ENCODE data around the gene TCEANC2. TPM values are rescaled to one million over a fixed set of nuclear protein-coding genes. Genes with fewer than 3 reads are reported as not detected.

TCEANC2 gene
- polyA plus RNA-seq, 1 of the 3 experiments (the other 2 are of a cell fraction) = 4.7 TPM

- 40% methylated on average over 1 of the region's 9 CpGs for WGBS (ENCODE audit: low lambda C conversion rate)
- Histone ChIP-seq H3K9me3 (no peaks in the 10 kb centered on the region), H3K79me2 (ENCODE audit: insufficient read depth) (no peaks in the 10 kb centered on the region), H3K9ac (no peak overlapping the region), H4K20me1 (ENCODE audit: insufficient read depth) (no peaks in the 10 kb centered on the region), H3K4me1 (ENCODE audit: control insufficient read depth in 1 of 2, insufficient read depth in 2 of 2, low read depth in 1 of 2, low read length in 1 of 2) (no peaks in the 10 kb centered on the region; a peak in 1 of 4 replicates), H3F3A (replicated peaks; ENCODE audit: insufficient read depth) (no peaks in the 10 kb centered on the region), H3K27me3 (ENCODE audit: insufficient read depth) (peaks cover 16% of the 10 kb centered on the region; the same call in 1 of the 2 replicates), H3K9me2 (no peaks in the 10 kb centered on the region), H3K27ac (ENCODE audit: low read depth in 2 of 2, low read length in 1 of 2) (no peak overlapping the region), H3K4me2 (no peak overlapping the region), H2AFZ (ENCODE audit: low read depth) (no peak overlapping the region), H3K4me3 (ENCODE audit: low read depth in 2 of 2, low read length in 1 of 2) (no peak overlapping the region), H3K36me3 (replicated peaks in 1 of 2; ENCODE audit: control insufficient read depth in 1 of 2, insufficient read depth in 2 of 2, low read length in 1 of 2) (no peaks in the 10 kb centered on the region)
- DNase-seq = no peak
- CTCF ChIA-PET = interaction anchor here (1.4 kb wide), 1 partner anchor 52 kb away, joined by 4 read pairs; no protein-coding TSS in a partner anchor
- no peak for TF ChIP-seq EZH2phosphoT487 (IDR thresholded peaks at IDR 0.05; ENCODE audit: borderline replicate concordance, low read depth)
- TF ChIP-seq YY1 (IDR thresholded peaks at IDR 0.05; ENCODE audit: low read depth) = no peak
- no peak for TF ChIP-seq FOXJ3 (CRISPR knock-in tag; IDR thresholded peaks at IDR 0.05)
- no peak for TF ChIP-seq JUND (IDR thresholded peaks at IDR 0.05)
- TF ChIP-seq RFX5 (IDR thresholded peaks at IDR 0.05; ENCODE audit: low read length) = no peak
- TF ChIP-seq REST (IDR thresholded peaks at IDR 0.05; ENCODE audit: low read depth, low read length) = no peak
- TF ChIP-seq ELF1 (IDR thresholded peaks at IDR 0.05) = no peak
- TF ChIP-seq SMC3 (IDR thresholded peaks at IDR 0.05; ENCODE audit: low read depth, low read length) = no peak
- no peak for TF ChIP-seq USF1 (IDR thresholded peaks at IDR 0.05; ENCODE audit: borderline replicate concordance, low read depth)
- TF ChIP-seq TEAD4 (IDR thresholded peaks at IDR 0.05; ENCODE audit: borderline replicate concordance, insufficient read depth) = no peak
- TF ChIP-seq EP300 (IDR thresholded peaks at IDR 0.05; ENCODE audit: borderline replicate concordance in 1 of 2, low read depth in 1 of 2, low read length in 1 of 2) = no peak
- TF ChIP-seq, protein P1, sequence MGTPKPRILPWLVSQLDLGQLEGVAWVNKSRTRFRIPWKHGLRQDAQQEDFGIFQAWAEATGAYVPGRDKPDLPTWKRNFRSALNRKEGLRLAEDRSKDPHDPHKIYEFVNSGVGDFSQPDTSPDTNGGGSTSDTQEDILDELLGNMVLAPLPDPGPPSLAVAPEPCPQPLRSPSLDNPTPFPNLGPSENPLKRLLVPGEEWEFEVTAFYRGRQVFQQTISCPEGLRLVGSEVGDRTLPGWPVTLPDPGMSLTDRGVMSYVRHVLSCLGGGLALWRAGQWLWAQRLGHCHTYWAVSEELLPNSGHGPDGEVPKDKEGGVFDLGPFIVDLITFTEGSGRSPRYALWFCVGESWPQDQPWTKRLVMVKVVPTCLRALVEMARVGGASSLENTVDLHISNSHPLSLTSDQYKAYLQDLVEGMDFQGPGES (IDR thresholded peaks at IDR 0.05; ENCODE audit: low read depth, low read length) = no peak
- POLR2A ChIA-PET = no interaction called here
Measured at GRCh38 chr1:54012008-54012325, 41.4 kb upstream of the TCEANC2 start.

DNA sequence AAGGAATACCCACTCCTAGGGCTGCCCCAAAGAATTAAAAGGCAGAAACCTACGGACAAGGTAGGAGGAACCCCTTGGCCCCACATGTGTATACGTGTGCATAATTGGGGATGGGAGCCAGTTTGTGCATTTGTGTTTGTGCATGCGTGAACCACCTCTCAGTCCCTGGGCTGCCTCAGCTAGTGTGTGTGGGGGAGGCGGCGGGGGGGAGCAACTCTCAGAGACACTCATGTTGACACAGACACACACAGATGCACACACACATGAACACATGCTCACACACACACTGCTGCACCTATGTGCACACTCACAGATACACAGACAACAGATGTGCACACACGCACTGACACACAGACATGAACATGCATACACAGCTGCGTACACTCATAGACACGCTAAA is 40.5 kb upstream of the TCEANC2 start:
- Histone ChIP-seq H3K27ac (ENCODE audit: low read depth in 2 of 2, low read length in 1 of 2) (no peak overlapping the region), H3K27me3 (ENCODE audit: insufficient read depth) (peaks cover 16% of the 10 kb centered on the region; the same call in 1 of the 2 replicates), H3K4me2 (no peak overlapping the region), H3F3A (replicated peaks; ENCODE audit: insufficient read depth) (no peaks in the 10 kb centered on the region), H3K4me3 (ENCODE audit: low read depth in 2 of 2, low read length in 1 of 2) (no peak overlapping the region), H3K36me3 (replicated peaks in 1 of 2; ENCODE audit: control insufficient read depth in 1 of 2, insufficient read depth in 2 of 2, low read length in 1 of 2) (no peaks in the 10 kb centered on the region), H3K9ac (no peak overlapping the region), H3K79me2 (ENCODE audit: insufficient read depth) (no peaks in the 10 kb centered on the region), H3K9me3 (no peaks in the 10 kb centered on the region), H3K9me2 (no peaks in the 10 kb centered on the region), H3K4me1 (ENCODE audit: control insufficient read depth in 1 of 2, insufficient read depth in 2 of 2, low read depth in 1 of 2, low read length in 1 of 2) (no peaks in the 10 kb centered on the region; a peak in 1 of 4 replicates), H2AFZ (ENCODE audit: low read depth) (no peak overlapping the region), H4K20me1 (ENCODE audit: insufficient read depth) (no peaks in the 10 kb centered on the region)
- 71% methylated on average over 7 of the region's 8 CpGs for WGBS (ENCODE audit: low lambda C conversion rate)
- DNase-seq = peak; percentile 11
- CTCF ChIA-PET = no interaction called here
- POLR2A ChIA-PET = no interaction called here
- no peak for TF ChIP-seq GABPA (IDR thresholded peaks at IDR 0.05; ENCODE audit: low read depth)
- TF ChIP-seq MEF2A (IDR thresholded peaks at IDR 0.05; ENCODE audit: borderline replicate concordance, low read depth) = no peak
- TF ChIP-seq POLR2AphosphoS5 (IDR thresholded peaks at IDR 0.05; ENCODE audit: low read depth, low read length) = no peak
- no peak for TF ChIP-seq CTCF (IDR thresholded peaks at IDR 0.05)
- no peak for TF ChIP-seq USF1 (IDR thresholded peaks at IDR 0.05; ENCODE audit: borderline replicate concordance, low read depth)
- no peak for TF ChIP-seq ZBTB33 (IDR thresholded peaks at IDR 0.05; ENCODE audit: borderline replicate concordance, low read depth)

Measured in SK-N-SH (cell line).